GM21723 (cell line): ENCODE data around the gene SAP130.
"Not testable (repeated sequence)": the region's sequence is repeated elsewhere in the genome, so short reads cannot be mapped to it uniquely, and the experiment has no call there.

ENCODE experiments used
- ATAC-seq: cut with Tn5 transposase; IDR thresholded peaks from one replicate; pipeline ENCODE4 v1.9.1; 2021; ENCODE audit warnings: mild to moderate bottlenecking, moderate library complexity; ENCODE audit not compliant: unreplicated experiment

The SAP130 gene

DNA sequence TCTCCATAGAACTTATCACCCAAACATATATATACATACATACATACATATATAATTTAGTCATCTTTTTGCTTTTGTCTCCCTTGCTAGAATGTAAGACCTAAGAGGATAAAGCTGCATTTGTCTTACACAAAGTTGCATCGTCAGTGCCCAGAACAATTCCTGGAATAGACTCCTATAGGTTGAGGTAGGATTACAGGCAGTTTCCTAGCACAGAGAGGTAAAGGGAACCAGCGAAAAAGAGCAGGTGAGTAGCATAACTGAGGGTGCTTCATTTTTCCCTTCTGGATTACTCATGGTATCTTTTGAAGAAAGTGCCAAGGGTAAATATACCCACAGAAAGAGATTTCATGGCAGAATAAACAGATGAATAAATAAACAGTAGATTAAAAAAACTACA lies 74.0 kb downstream of the SAP130 start:
- no peak for ATAC-seq

DNA sequence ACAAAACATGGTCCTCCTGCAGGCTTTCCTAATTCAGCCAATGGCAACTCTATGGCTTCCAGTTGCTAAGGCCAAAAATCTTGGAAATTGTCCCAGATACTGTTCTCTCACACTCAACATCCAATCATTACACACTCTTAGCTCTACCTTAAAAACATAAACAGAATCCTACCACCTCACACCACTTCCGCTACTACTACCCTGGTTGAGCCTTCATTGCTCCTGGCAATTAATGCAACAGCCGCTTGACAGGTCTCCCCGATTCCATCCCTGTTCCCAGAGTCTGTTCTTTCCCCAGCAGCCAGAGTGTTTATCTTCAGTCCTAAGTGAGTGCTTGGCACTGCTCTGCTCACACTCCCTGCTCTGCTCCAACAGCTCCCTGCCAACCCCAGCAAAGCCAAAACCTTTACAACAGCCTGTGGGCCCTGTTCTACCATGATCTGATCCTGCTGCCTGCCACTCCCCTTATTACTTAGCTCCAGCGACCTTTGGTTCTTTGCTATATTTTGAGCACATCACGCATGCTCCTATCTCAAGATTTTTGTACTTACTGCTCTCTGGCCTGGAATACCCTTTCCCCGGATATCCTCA lies 74.6 kb downstream of the SAP130 start:
- ATAC-seq: no peak

DNA sequence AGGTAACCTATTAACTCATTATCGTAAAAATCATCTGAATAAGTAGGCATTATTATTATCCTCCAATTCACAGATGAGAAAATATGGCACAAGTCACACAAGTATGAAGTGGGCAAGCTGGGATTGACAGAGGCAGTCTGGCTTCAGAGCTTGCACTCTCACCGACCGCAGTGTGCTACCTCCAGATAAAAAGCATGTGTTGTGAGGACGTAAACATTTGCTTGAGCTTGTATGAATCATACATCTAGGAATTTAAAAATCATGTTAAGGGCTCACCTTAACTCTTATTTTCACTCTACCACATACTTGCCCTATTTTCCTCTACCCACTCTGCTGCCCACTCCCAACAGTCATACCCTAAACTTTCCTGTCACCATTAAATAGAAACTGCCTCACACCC lies 76.8 kb downstream of the SAP130 start:
- ATAC-seq: no peak

DNA sequence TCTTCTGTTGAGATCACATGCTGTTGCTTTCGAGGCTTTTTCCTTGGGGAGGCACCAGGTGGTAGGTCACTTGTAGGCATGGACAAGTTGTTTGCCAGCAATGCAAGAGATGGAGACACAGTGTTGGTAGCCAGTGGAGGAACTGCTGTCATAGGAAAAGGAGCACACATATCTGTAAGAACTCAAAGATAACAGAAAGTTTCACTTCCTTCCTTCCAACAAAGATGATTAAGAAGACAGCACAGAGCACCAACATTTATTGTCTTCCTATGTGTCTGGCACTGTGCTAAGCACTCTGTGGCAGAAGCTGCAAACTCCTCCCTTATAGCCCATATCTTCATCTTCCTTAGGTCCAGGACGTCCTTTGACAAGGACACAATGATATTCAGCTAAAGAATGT lies 77.6 kb downstream of the SAP130 start:
- ATAC-seq: no peak

DNA sequence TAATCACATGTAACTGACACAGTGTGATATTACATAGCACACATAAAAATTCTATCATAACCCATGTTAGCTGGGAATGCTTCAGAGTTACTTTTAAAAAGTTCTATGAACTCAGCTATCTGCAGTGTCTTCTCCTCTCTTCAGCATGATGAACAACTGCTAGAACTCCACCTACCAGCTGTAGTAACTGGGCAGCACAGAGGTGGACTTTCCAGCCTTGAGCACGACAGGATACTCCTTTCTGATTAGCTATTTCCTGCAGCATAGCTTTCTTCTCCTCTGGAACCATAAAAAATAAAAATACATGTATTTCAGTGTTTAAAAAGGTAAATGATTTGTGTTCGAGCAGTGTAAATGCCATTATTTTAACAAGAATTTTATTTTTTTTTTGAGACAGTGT lies 82.6 kb downstream of the SAP130 start:
- no peak for ATAC-seq

DNA sequence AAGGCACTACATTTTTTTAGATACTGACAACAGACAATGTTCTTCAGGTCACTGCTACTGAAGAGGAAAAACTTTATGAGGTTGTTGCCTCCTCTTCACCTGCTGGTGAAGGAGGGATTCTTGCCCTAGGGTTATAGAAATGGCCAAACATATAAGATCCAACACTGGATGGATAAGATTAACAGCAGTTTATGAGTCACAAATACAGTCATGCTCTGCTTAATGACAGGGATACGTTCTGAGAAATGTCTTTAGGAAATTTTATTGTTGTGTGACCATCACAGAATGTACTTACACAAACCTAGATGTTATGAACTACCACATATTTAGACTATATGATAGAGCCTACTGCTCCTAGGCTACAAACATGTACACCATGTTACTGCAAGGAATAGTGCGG lies 84.7 kb downstream of the SAP130 start:
- ATAC-seq: no peak

DNA sequence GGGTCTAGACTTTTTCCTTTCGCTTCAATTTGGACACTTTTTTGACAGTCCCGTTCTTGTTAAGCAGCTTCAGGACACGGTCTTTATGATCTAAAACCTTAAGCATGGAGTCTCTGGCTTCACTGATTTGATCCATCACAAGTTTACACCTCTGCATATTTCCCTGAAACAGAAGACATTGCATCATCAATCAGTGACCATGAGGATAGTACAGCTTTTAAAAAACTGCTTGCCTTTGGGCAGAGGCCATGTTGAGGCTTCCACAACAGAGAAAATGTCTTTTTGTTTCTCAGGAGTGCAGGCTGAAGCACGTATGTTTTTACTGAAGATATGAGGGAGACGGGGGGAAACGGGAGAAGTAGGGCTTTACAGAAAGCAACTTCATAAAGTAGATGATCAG lies 85.9 kb downstream of the SAP130 start:
- no peak for ATAC-seq

DNA sequence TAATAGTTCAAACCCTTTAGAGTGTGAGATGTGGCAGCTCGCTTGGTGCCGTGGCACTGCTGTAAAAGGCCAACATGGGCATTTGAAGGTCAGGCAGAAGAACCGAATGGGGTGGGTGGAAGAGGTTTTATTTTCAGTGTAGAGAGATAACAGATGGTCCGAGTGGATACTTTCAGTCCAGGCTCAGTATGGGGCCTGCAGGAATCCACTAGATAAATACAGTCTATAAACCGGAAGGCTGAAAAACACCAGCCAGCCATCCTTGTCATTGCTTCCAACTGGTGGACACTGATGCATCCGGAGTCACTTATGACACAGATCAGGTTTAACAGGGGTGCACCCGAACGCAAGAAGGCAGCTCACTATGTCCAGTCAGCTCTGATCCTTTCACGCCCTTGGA lies 86.4 kb downstream of the SAP130 start:
- ATAC-seq: no peak

DNA sequence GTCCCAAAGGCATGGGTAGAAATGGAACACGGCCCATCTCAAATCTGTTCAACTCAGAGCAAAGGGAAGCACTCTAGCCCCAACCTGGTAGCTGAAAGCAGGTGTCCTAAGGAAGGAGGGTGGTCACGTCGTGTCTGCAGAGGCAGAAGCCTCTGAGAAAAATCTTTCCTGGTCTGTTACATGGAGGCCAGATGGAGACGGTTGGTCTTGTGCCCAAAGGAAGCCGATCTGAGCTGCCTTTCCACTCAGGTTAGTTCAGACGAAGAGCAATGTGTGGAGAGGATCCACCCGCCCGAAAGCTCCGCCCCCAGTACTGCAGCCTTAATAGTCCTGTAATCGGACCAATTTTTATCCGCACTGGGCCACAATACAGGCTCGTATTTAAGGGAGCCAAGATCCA lies 87.2 kb downstream of the SAP130 start:
- ATAC-seq: no peak

DNA sequence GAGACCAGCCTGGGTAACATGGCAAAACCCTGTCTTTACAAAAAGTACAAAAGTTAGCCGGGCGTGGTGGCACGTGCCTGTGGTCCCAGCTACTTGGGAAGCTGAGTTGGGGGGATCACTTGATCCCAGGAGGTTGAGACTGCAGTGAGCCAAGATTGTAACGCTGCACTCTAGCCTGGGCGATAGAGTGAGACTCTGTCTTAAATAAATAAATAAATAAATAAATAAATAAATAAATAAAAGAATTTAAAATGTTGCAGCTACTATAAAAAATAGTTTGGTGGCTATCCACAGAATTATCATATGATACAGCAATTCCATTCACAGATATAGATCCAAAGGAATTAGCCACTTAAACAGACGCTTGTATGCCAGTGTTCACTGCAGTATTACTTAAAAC lies 92.5 kb downstream of the SAP130 start:
- no peak for ATAC-seq

DNA sequence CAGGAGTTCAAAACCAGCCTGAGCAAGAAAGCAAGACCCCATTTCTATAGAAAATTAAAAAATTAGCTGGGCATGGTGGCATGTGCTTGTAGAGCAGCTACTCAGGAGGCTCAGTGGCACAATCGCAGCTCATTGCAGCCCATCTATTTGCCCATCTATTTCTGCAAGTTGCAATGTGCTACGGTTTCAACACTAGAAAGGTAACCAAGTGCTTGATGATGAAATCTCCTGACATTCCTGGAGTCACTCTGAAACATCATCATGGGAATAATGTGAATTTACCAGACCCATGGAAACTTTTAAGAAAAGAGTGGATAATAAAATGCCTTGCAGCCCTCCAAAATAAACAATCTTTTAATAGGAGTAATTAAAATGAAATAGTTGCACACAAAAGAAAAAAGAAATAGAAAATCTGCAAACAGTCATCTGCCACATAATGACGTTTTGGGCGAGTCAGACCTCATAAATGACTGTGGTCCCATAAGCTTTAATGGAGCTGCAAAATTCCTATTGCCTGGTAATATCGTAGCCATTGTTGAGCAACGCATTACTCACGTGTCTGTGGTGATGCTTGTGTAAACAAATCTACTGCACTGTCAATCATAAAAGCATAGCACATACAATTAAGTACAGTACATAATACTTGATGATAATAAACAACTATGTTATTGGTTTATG lies 95.5 kb downstream of the SAP130 start:
- ATAC-seq: no peak

DNA sequence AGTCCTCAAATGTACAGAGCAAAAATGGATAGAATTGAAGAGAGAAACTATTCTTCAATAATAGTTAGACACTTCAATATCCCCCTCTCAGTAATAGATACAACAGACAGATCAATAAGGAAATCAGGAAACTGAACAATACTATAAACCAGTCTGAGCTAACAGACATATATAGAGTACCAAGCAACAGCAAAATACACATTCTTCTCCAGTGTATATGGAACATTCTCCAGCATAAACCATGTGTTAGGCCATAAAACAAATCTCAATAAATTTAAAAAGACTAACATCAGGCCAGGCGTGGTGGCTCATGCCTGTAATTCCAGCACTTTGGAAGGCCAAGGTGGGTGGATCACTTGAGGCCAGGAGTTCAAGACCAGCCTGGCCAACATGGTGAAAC lies 98.4 kb downstream of the SAP130 start:
- ATAC-seq: no peak

DNA sequence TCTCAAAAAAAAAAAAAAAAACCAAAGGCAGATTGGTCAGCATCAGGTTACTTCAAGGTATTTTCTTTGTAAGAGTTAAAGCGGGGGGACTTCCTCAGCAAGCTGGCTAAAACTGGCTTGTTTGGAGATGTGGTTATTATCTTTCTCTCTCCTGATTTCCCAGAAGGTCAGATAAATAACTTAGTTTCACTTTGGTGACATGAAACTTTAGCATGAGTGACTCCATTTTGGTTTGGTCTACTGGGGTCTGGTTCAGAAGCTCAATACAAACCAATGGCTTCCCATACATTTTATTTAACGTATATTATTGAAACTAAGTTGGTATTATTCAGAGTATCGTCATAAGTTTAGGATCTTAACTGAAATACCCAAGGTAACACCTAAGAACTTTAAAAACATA lies 100.5 kb downstream of the SAP130 start:
- no peak for ATAC-seq

DNA sequence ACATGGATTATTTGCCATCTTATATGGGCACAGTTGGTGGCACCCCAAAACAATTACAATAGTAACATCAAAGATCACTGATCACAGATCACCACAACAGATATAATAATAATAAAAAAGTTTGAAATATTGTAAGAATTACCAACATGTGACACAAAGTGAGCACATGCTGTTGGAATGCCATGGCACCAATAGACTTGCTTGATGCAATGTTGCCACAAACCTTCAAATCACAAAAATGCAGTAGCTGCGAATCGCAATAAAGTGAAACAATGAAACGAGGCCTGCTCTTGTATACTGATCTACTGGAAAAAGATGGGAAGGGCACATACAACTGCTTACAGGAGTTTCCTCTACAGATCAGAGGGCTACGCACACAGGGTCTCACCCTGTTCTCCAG lies 109.9 kb downstream of the SAP130 start:
- ATAC-seq: no peak

DNA sequence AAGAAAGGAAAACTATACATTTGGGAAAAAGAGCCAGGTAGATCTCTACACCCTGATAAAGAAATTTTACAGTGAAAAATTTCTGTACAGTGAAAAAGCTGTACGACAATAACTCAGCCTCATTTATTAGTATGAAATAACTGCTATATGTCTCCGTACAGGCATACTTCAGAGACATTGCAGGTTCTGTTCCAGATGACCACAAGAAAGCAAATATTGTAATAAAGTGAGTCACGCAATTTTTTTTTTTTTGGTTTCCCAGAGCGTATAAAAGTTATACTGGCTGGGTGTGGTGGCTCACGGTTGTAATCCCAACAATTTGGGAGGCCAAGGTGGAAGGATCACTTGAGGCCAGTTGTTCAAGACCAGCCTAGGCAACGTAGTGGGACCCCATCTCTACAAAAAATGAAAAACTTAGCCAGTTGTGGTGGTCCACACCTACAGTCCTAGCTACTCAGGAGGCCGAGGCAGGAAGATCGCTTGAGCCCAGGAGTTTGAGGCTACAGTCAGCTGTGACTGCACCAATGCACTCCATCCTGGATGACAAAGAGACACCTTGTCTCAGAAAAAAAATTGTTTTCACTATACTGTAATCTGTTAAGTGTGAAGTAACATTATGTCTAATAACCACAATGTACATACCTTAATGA lies 113.9 kb downstream of the SAP130 start:
- no peak for ATAC-seq

DNA sequence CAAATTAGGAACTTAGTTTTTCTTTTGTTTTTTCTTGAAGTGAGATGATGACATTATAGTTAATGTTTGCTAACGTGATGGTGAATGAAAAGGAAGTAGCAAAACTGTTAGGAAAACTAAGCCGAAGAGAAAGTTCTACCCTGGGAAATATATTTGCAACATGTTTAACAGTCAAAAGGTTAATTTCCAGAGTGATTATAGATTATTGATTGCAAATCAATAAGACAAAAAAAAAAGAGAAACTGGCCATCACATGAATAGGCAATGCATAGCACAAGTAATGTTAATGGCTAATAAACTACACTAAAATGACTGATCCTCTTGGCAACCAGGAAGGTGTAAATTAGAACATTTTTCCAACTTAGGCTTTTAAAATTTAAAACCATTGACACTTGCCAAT lies 116.1 kb downstream of the SAP130 start:
- ATAC-seq: no peak

DNA sequence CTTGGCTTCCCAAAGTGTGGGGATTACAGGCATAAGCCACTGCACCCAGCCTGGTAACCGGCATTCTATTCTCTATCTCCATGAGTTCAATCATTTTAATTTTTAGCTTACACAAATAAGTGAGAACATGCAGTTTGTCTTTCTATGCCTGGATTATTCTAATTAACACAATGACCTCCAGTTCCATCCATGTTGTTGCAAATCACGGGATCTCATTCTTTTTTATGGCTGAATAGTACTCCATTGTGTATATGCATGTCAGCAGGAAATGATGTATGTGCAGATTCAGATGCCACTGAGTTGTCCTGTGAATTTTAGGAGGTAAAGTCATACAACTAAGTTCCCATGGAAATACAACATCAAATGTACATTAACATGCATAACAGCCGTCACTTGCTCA lies 117.4 kb downstream of the SAP130 start:
- no peak for ATAC-seq

DNA sequence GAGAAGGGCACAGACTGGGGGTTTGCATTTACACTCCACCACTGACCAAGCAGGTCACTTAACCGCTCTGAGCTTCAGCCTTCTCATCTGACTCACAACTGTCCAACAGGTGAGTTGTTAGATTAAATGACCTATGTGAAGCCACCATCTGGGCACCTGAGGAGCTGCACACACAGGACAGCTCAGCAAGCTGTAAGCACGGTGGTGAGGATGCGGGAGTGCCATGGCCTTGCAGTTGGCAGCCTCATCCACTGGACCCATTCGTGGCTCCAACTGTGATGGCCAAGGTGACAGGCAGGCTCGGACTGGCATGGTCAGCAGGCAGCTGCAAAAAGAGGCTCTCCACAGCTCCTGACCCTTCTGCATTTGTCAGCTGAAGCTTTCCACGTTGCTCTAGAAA lies 118.8 kb downstream of the SAP130 start:
- no peak for ATAC-seq

DNA sequence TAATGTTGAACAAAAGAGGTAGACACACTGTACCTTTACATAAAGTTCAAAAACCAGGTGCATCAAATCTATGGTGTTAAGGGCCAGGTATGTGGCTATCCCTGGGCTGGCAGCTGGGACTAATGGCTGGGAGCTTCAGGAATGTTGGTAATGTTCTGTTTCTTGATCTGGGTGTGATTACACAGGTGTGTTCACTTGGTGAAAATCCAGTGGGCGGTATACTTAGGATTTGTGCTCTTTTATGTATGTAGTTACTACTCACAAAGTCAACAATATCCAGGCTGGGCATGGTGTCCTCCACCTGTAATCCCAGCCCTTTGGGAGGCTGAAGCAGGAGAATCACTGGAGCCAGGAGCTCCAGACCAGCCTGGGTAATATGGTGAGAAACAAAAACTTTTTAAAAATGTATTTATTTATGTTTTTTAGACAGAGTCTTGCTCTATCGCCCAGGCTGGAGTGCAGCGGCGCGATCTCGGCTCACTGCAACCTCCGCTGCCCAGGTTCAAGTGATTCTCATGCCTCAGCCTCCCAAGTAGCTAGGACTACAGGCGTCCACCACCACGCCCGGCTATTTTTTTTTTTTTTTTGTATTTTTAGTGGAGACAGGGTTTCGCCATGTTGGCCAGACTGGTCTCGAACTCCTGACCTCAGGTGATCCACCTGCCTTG lies 120.0 kb downstream of the SAP130 start:
- not testable (repeated sequence) for ATAC-seq

DNA sequence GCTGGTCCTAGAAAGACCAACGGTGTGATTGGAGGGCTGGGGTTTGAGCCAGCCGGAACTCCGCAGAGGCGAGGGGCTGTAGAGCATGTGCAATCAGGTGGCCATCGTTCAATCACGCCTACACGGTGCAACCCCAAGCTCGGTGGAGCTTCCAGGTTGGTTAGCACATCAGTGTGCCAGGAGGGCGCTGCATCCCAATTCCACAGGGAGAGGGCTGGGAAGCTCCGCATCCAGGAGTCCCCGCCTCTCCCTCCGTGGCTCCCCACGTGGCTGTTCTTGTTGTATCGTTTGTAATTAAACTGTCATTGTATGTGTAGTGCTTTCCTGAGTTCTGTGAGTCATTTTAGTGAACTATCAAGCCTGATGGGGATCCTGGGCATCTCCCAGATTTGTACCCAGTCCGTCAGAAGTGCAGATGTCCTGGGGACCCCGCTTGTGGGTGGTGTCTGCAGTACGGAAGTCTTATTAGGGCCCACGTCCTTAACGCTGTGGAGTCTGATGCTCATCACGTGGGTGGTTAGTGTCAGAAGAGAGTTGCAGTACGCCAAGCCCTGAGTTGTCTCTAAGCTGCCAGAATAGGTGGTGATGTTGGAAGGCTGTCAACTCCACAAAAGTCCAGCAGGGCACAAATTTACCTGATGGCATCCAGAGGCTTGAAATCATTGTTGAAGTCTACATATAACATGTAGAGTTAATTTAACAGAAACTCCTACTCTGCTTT lies 121.5 kb downstream of the SAP130 start:
- ATAC-seq: no peak

DNA sequence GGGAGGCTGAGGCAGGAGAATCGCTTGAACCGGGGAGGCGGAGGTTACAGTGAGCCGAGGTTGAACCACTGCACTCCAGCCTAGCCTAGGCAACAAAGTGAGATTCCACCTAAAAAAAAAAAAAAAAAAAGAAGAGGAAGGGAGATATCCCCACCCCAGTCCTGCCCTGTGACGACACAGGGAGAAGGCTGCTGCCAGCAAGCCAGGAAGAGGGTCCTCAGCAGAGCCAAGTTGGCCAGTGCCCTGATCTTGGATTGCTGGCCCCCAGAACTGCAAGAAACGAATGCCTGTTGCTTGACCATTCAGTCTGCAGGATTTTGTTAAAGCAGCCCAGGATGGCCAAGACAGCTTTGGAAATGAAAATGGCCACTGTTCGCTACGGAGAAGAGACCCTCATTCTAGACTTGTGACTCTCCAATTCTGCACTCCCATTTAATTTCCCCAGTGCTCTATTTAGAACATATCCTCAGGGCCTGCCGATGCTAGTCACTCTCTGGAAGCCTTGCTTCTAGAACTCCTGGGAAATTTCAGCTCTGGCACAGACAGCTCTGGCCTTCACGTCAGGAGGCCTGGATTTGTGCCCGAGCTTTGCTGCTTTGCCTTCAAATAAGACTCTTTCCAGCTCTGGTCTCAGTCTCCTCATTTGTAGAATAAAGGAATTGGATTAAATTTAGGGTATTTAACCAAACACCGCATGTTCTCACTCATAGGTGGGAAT lies 126.4 kb downstream of the SAP130 start:
- no peak for ATAC-seq
